ENCODE measurements around the gene EYS. TPM values are rescaled to one million over a fixed set of nuclear protein-coding genes. Genes with fewer than 3 reads are reported as not detected.

The EYS gene
- total and polyA plus RNA-seq, 2 of the 13 experiments (the other 11 are each of a cell fraction or from before 2014, with no cell fraction given), result 0.04 to 0.07 TPM

- TF ChIP-seq ZNF318 (CRISPR knock-in tag; IDR thresholded peaks at IDR 0.05), result no peak
Measured at GRCh38 chr6:64146876-64147275, 1560.2 kb downstream of the EYS start (continued).

GRCh38 chr6:64146094-64146493 lies 1560.9 kb downstream of the EYS start:
- TF ChIP-seq E2F2 (CRISPR knock-in tag; IDR thresholded peaks at IDR 0.05; ENCODE audit: borderline replicate concordance), result no peak
- TF ChIP-seq HNF4G (IDR thresholded peaks at IDR 0.05; ENCODE audit: borderline replicate concordance, low read depth, low read length), result no peak
- no peak for TF ChIP-seq HNF4G (CRISPR knock-in tag; IDR thresholded peaks at IDR 0.05; ENCODE audit: borderline replicate concordance, low read depth)
- no peak for TF ChIP-seq STAG1 (CRISPR knock-in tag; IDR thresholded peaks at IDR 0.05)
- TF ChIP-seq SP4 (CRISPR knock-in tag; IDR thresholded peaks at IDR 0.05), result no peak
- TF ChIP-seq RARG (CRISPR knock-in tag; IDR thresholded peaks at IDR 0.05; ENCODE audit: low read depth), result no peak
- CTCF ChIA-PET (ENCODE audit: low intra/inter-chr PET ratio, low total read pairs), result no interaction called here
- H3K4me3 ChIP-seq (replicated peaks in 1 of 3; ENCODE audit: insufficient read depth in 1 of 3, low read depth in 2 of 3, low read length in 3 of 3), result no peak overlapping the region
- WGBS (ENCODE audit: low lambda C conversion rate), result 0% methylated on average over 1 of the region's 1 CpG
- intact Hi-C loops (cut with micrococcal nuclease; ENCODE audit: unreplicated experiment), result no loop called here
- FAIRE-seq, result no peak
- no peaks in the 10 kb centered on the region for H3K9me3 ChIP-seq (ENCODE audit: low read length)
- POLR2A ChIA-PET, result no interaction called here
- in situ Hi-C loops (cut with HindIII; ENCODE audit: extremely low pct_ligation_motif_present, low pct_unique_long_range_greater_than_20kb), result no loop called here
- no peak overlapping the region for H3K27ac ChIP-seq (ENCODE audit: extremely low read length, insufficient read depth, low read length)
- H3K4me2 ChIP-seq (ENCODE audit: low read depth, low read length), result no peak overlapping the region
- no peaks in the 10 kb centered on the region for H3K79me2 ChIP-seq (ENCODE audit: insufficient read depth, low read length)
- no peak for DNase-seq (ENCODE audit: low spot score)
- no peaks in the 10 kb centered on the region for H3K36me3 ChIP-seq (replicated peaks in 1 of 2; ENCODE audit: control insufficient read depth in 1 of 2, insufficient read depth in 2 of 2, low read length in 2 of 2)
- no peaks in the 10 kb centered on the region for H4K20me1 ChIP-seq (ENCODE audit: insufficient read depth, low read length)
- no peak for ATAC-seq
- H3K4me1 ChIP-seq (ENCODE audit: insufficient read depth, low read length), result no peaks in the 10 kb centered on the region
- H2AFZ ChIP-seq (ENCODE audit: low read length), result no peak overlapping the region
- no peak overlapping the region for H3K9ac ChIP-seq (ENCODE audit: insufficient read depth, low read depth, low read length)
- H3K27me3 ChIP-seq (ENCODE audit: control insufficient read depth in 1 of 2, insufficient read depth in 2 of 2, low read length in 2 of 2), result no peaks in the 10 kb centered on the region
- no TSS peak for BruUV-seq (replicated peaks)

Measured in HepG2 (cell line).